ENCODE measurements around the gene SLC39A11.
"Not testable (repeated sequence)": the region's sequence is repeated elsewhere in the genome, so short reads cannot be mapped to it uniquely, and the experiment has no call there.

Gene SLC39A11

DNA sequence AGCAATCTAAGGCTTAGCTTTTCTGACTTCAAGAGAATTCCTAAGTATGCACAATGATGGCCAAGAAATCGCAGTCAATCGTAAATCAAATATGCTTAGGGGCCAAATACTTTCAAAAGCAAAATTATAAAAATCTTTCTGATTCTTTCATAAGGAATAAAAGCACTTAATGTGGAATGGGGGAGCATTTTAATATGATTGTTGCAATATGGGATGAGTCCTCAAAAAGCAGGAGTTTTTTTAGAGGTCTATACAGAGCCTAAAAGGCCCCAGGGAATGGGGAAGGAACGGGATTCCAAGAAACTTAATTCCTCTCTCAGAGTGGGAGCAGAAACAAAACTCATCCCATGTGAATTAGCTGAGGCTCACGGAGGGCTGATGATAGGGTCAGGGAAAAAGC is 14.7 kb upstream of the SLC39A11 start:
- no peak for DNase-seq

GRCh38 chr17:73105431-73105830 is 12.9 kb upstream of the SLC39A11 start:
- no peak for DNase-seq

GRCh38 chr17:73104450-73104849 is 12.0 kb upstream of the SLC39A11 start:
- DNase-seq = no peak

DNA sequence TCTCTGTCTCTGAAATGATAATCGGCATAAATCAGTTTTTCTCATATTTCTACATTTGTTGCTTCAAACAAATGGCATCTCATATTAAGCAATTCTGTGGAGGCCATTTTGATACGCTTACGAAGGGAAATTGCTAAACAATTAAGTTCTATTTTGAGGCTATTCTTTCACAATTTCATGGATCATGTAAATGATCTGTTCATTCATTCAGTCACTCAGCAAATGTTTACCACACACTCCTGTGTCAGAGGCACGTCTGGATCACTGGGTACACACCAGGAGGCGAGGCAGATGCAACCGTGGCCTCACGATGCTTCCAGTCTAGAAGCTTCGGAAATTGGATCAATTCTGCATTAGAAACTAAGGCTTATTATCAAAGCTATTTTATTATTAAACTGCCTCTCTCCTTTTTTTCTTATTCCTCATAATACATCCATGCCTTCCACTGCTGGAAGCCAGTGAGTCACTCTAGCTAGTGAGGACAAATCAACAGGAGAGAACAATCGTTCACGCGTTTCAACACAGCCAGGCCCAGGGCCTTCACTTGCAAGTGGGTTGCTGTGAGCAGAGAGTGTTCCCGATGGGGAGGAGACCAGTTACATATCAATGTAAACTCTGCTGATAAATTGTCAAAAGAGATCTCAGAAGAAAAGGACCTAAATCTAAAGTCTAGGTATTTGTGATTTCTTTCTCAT is 11.3 kb upstream of the SLC39A11 start:
- no peak for DNase-seq

- DNase-seq = no peak
Observed at GRCh38 chr17:73101031-73101430, 8.5 kb upstream of the SLC39A11 start.

GRCh38 chr17:73100363-73100762 is 7.9 kb upstream of the SLC39A11 start:
- DNase-seq = no peak

DNA sequence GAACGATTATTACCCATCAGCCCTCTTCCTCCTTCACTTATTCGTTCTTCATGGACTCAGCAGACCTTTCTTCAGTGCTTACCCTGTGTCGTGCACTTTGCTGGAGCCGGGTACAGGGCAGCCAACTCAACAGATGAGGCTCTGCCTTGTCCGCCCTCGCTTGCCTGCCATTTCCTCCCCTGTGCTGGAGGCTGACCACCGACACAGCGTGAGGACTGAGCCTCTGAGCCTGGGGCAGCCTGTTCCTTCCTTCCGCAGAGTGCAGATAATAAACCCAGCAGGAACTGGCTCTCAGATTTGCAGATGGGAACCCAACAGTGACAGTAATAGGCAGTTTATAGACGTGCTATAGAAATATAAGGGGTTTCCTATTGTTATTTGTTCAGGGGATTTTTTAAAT is 7.0 kb upstream of the SLC39A11 start:
- DNase-seq = peak; percentile 52

- no peak for DNase-seq
Observed at GRCh38 chr17:73098919-73099318, 6.4 kb upstream of the SLC39A11 start.

DNA sequence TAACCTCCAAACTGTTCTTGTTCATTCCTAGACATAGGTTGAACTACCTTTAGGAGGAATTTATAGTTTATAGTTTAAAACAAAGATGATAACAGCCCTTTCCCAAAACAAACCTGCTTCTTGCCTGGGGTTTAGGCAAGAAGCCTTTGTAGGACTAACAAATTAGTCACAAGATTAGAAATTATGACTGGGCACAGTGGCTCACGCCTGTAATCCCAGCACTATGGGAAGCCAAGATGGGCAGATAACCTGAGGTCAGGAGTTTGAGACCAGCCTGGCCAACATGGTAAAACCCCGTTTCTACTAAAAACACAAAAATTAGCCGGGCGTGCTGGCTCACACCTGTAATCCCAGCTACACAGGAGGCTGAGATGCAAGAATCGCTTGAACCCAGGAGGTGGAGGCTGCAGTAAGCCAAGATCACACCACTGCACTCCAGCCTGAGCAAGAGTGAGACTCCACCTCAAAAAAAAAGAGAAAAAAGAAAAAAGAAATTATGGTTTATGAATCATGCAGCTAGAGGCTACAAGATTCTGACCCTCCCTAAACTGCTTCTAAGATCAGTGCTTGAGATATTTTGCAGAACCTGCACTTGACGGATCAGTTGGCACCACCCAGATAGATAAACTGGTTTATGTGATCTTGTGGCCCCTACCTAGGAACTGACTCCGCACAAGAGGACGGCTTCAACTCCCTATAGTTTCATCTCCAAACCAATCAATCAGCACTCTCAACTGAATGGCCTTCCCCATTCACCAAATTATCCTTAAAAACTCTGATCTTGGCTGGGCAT is 5.7 kb upstream of the SLC39A11 start:
- DNase-seq = not testable (repeated sequence)

GRCh38 chr17:73096866-73097265 is 4.4 kb upstream of the SLC39A11 start:
- DNase-seq = no peak

DNA sequence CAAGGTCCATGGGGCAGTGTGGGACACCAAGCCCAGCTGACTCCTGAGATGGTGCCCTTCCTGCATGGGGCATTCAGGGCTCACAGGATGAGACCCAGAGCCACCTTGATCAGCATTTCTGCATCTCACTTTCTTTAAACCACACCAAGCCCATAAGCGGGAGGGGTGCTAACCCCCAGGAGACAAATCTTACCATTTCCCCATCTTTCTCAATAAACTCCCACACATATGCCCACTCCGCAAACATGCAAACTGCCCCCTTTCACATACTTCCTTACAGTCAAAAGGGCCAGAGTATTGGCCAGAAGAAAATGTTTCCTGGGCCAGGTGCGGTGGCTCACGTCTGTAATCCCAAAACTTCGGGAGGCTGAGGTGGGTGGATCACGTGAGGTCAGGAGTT is 3.7 kb upstream of the SLC39A11 start:
- DNase-seq = no peak

GRCh38 chr17:73093286-73093685 is 798 bp upstream of the SLC39A11 start:
- DNase-seq = no peak

DNA sequence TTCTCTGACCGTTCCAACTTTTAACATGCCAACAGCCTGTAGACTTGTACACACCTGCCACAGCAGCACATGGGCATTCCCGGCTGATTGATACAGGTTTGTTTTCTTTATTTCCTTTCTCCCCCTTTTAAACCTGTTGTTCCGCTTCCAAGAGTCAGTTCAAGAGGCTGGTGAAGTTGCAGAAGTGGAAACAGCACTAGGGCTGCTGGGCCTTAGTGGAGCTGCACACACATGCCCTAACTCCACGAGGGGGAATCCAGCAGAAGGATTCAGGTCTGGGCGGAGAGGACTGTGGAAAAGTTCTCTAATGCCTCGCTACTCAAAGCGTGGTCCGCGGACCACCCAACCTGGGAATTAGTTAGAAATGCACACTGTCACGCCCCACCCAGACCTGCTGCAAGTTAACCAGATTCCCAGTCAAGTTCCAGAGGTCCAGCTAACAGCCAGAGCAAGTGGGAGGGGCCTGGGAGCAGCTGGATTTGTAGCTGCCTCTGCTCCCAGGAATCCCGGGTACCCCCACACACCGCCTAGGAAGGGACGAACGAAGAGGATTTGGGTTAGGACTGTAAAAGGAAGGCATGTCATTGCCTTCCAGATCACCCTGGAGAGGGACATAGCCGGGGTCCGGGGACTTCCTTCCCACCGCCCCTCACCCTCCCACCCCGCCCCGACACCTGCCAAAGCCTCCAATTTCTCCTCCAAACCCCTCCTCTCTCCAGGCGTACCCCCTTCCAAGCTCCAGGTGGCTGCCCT is 542 bp downstream of the SLC39A11 start:
- peak; percentile 37 for DNase-seq

DNA sequence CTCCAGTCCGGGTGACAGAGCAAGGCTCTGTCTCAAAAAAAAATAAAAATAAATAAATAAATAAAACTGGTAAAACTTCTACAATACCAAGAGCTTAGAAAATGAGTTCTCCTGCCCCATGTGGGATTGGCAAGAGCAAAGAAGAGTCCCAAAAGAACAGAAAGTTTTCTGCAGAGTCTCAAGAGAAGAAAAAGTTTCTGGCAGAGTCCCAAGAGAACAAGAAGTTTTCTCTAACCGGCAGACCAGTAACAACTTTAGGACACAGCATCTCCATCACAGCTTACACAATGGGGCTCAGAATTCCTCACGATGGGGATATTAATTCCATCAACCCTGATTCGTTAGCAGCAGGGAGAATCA is 1.1 kb downstream of the SLC39A11 start:
- no peak for DNase-seq

GRCh38 chr17:73090396-73091202 is 1.9 kb downstream of the SLC39A11 start:
- no peak for DNase-seq

DNA sequence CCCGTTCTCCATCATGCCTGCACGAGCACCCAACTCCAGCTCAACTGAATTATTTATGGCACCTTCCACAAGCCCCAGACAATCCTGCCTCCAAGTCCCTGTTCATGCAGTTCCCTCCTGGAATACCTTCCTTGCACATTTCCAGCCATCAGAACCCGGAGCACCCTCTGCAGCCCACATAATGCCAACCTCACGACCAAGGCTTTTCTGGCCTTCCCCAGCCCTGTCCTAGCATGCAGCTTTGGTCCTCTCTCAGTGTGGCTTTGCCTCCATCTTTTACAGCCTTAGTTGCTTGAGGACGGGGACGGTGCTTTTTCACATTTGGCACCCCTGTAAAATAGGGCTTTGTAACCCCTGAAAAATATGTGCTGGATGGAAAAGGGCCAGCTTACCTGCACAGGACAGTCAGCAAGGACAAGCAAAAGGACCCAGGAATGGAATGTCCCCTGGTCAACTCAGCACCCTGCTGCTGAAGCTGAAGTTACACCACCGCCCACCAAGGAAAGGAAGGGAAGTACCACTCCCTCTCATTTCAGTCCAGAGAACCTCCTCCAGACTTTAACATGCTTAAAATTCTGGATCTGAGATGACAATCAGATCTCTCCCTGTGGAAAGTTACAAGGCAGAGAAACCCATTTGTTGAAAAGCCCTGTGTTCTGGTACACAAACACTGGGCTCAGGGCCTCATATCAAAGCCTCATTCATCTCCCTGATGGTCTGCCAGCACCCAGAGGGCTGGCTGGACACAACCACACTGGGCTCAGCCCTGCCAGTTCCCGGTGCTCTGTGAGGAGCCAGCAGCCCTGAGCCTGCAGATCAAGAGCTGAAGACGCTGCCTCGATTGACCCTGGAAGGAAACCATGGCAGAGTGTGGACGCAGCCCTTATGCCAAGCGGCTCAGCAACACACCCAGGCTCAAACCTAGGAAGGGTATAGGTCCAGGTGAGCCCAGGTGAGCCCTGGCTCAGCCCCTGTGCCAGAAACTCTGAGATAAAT is 2.9 kb downstream of the SLC39A11 start:
- no peak for DNase-seq

GRCh38 chr17:73088561-73088960 is 3.9 kb downstream of the SLC39A11 start:
- no peak for DNase-seq

DNA sequence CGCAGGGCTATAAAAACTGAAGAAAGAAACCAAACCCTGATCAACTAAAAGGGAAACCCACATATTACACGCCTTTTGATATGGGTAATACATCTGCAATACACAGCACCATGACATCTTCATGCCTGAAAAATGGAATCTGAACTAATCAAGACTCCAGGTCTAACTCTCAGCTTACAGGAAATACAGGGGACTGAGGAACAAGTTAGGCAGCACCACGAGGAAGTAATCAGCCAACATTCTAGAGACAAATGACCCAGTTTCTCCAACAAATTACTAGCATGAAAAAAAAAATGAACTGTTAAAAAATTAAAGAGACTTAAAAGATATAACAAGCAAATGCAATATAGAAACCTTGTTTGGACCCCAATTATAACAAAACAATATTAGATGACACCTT is 9.1 kb downstream of the SLC39A11 start:
- no peak for DNase-seq

DNA sequence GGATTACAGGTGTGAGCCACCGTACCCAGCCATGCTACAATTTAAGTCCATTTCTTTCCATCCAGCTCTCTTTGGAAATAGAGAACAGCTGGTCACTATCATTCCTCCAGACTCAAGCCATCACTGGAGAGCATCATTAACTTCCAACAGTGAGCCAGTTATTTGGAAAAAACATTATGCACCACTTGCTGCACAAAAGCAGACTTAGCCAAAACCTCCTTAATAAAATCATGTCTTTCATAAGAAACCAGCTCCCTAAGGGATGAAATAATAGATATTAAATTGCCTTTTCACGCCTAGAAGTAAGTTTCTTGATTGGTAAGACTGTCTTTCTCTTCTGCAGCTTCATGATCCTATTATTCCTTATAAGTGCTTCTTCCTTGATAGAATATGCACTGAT is 17.9 kb downstream of the SLC39A11 start:
- no peak for DNase-seq

GRCh38 chr17:73072219-73072962 is 20.1 kb downstream of the SLC39A11 start:
- DNase-seq = no peak
